H1 (cell line): ENCODE results near the gene FOXN1. TPM values are rescaled to one million over a fixed set of nuclear protein-coding genes. Genes with fewer than 3 reads are reported as not detected.

Experiments
- CTCF ChIA-PET: fragments of 300-600 bp; sonication (Branson Sonifier 250); formaldehyde crosslinking; loops from one replicate; lab custom pipeline; 2021; ENCODE audit not compliant: partially characterized antibody; lab: Charles Lee
- POLR2A ChIA-PET: fragments of 300-600 bp; sonication (Branson Sonifier 250); formaldehyde crosslinking; loops from one replicate; lab custom pipeline; 2021; ENCODE audit warnings: inconsistent platforms; ENCODE audit not compliant: partially characterized antibody; lab: Charles Lee
- DNase-seq, 2 experiments: peaks; one replicate each; pipeline versions ENCODE4 v3.0.0 to v3.0.0-alpha.2; 2010 to 2022; ENCODE audit warnings: low spot score in 2 of 2, low read depth in 1 of 2, mixed read lengths in 1 of 2
- FAIRE-seq: peaks from 2 replicates; lab custom pipeline; 2011; peaks lifted over from hg19 to GRCh38; lab: Jason Lieb, UNC
- H2AFZ ChIP-seq: 2 replicates; pipeline ENCODE4 v1.8.1; 2012; ENCODE audit warnings: low read length, inconsistent platforms
- H2AK5ac ChIP-seq: 2 replicates; pipeline ENCODE4 v1.6.1; 2013; ENCODE audit warnings: low read depth, low read length
- H2BK120ac ChIP-seq: replicated peaks from 2 replicates; pipeline ENCODE3; 2013; ENCODE audit warnings: low read depth, low read length, inconsistent platforms
- H2BK12ac ChIP-seq: 2 replicates; pipeline ENCODE4 v1.6.1; 2013; ENCODE audit warnings: low read depth, low read length
- H2BK15ac ChIP-seq: 2 replicates; pipeline ENCODE4 v1.6.1; 2013; ENCODE audit warnings: low read length
- H2BK20ac ChIP-seq: 2 replicates; pipeline ENCODE4 v1.6.1; 2013; ENCODE audit warnings: low read length
- H2BK5ac ChIP-seq: 2 replicates; pipeline ENCODE4 v1.6.1; 2013; ENCODE audit warnings: low read depth, low read length
- H3K14ac ChIP-seq: 2 replicates; pipeline ENCODE4 v1.6.1; 2013; ENCODE audit warnings: inconsistent platforms; ENCODE audit not compliant: insufficient read length
- H3K18ac ChIP-seq: 2 replicates; pipeline ENCODE4 v1.6.1; 2013; ENCODE audit warnings: low read length; ENCODE audit errors: extremely low read depth
- H3K23ac ChIP-seq: 2 replicates; pipeline ENCODE4 v1.6.1; 2013; ENCODE audit warnings: inconsistent platforms; ENCODE audit not compliant: insufficient read length
- H3K23me2 ChIP-seq: 2 replicates; pipeline ENCODE4 v1.6.1; 2013; ENCODE audit warnings: low read depth, low read length
- H3K27ac ChIP-seq: 2 replicates; pipeline ENCODE4 v1.6.1; 2011; ENCODE audit warnings: low read depth, low read length, inconsistent platforms
- H3K27me3 ChIP-seq, 4 experiments: replicated peaks in 1 of 4; 1 replicate in 1 of 4; 2 replicates in 3 of 4; pipeline versions ENCODE4 v1.6.1 to v1.8.1; 2011 to 2013; ENCODE audit warnings: low read length in 3 of 4, mild to moderate bottlenecking in 3 of 4, inconsistent platforms in 2 of 4, mixed read lengths in 2 of 4, moderate library complexity in 1 of 4; ENCODE audit not compliant: control insufficient read depth in 3 of 4, insufficient read depth in 3 of 4; ENCODE audit errors: extremely low read depth in 1 of 4
- H3K36me3 ChIP-seq, 4 experiments: 2 replicates each; pipeline versions ENCODE4 v1.6.1 to v1.8.1; 2011 to 2013; ENCODE audit warnings: mild to moderate bottlenecking in 4 of 4, low read length in 3 of 4, moderate library complexity in 2 of 4, control low read depth in 1 of 4, inconsistent platforms in 1 of 4; ENCODE audit not compliant: insufficient read depth in 4 of 4, control insufficient read depth in 2 of 4
- H3K4ac ChIP-seq: replicated peaks from 2 replicates; pipeline ENCODE3; 2013; ENCODE audit warnings: low read length, low read depth, mixed read lengths, inconsistent platforms; ENCODE audit not compliant: insufficient read length
- H3K4me1 ChIP-seq, 4 experiments: replicated peaks in 1 of 4; 1 replicate in 1 of 4; 2 replicates in 3 of 4; pipeline versions ENCODE4 v1.6.1 to v1.8.1; 2011 to 2013; ENCODE audit warnings: low read length in 3 of 4, inconsistent platforms in 2 of 4, mixed read lengths in 1 of 4; ENCODE audit not compliant: insufficient read depth in 4 of 4, control insufficient read depth in 3 of 4
- H3K4me2 ChIP-seq, 2 experiments: 2 replicates each; pipeline versions ENCODE4 v1.6.1 to v1.8.1; 2011 to 2013; ENCODE audit warnings: low read depth in 2 of 2, low read length in 2 of 2, control low read depth in 1 of 2, inconsistent platforms in 1 of 2, mild to moderate bottlenecking in 1 of 2; ENCODE audit not compliant: insufficient read depth in 1 of 2
- H3K4me3 ChIP-seq, 4 experiments: fragments of 200-600, 300-600 bp in 1 of 4; sonication (generic), shearing (Covaris generic), sonication (Bioruptor Twin) in 1 of 4; 2 replicates each; pipeline versions ENCODE4 v1.5.1 to v1.8.1; 2011 to 2016; ENCODE audit warnings: low read length in 4 of 4, low read depth in 3 of 4, control low read depth in 2 of 4, inconsistent platforms in 2 of 4, mild to moderate bottlenecking in 2 of 4, mixed read lengths in 1 of 4, moderate library complexity in 1 of 4; ENCODE audit not compliant: insufficient read depth in 2 of 4; ENCODE audit errors: extremely low read depth in 1 of 4
- H3K56ac ChIP-seq: replicated peaks from 2 replicates; pipeline ENCODE3; 2013; ENCODE audit warnings: low read depth, mild to moderate bottlenecking, mixed read lengths, low read length, inconsistent platforms; ENCODE audit not compliant: insufficient read length
- H3K79me1 ChIP-seq: 2 replicates; pipeline ENCODE4 v1.6.1; 2013; ENCODE audit warnings: low read depth, low read length, control low read depth
- H3K79me2 ChIP-seq, 2 experiments: 2 replicates each; pipeline versions ENCODE4 v1.6.1 to v1.8.1; 2012 to 2013; ENCODE audit warnings: low read length in 2 of 2, mild to moderate bottlenecking in 2 of 2, inconsistent platforms in 1 of 2; ENCODE audit not compliant: insufficient read depth in 2 of 2, control insufficient read depth in 1 of 2
- H3K9ac ChIP-seq, 4 experiments: replicated peaks in 1 of 4; 1 replicate in 1 of 4; 2 replicates in 3 of 4; pipeline versions ENCODE4 v1.6.1 to v1.8.1; 2011 to 2013; ENCODE audit warnings: low read depth in 3 of 4, low read length in 3 of 4, control low read depth in 2 of 4, mild to moderate bottlenecking in 2 of 4, moderate library complexity in 2 of 4, inconsistent platforms in 1 of 4; ENCODE audit errors: extremely low read depth in 1 of 4
- H3K9me3 ChIP-seq, 2 experiments: 2 replicates each; pipeline versions ENCODE4 v1.6.1 to v1.8.1; 2012 to 2013; ENCODE audit warnings: mild to moderate bottlenecking in 2 of 2, moderate library complexity in 2 of 2, control low read depth in 1 of 2, inconsistent platforms in 1 of 2, low read depth in 1 of 2, low read length in 1 of 2, mixed read lengths in 1 of 2; ENCODE audit not compliant: insufficient read depth in 2 of 2
- H4K20me1 ChIP-seq, 2 experiments: replicated peaks in 1 of 2; 2 replicates each; pipeline versions ENCODE3 to v1.8.1; 2011 to 2013; ENCODE audit warnings: inconsistent platforms in 2 of 2, low read length in 2 of 2, mild to moderate bottlenecking in 1 of 2; ENCODE audit not compliant: insufficient read depth in 2 of 2, control insufficient read depth in 1 of 2
- H4K5ac ChIP-seq: 2 replicates; pipeline ENCODE4 v1.6.1; 2013; ENCODE audit warnings: low read length, low read depth, mixed read lengths, inconsistent platforms; ENCODE audit not compliant: insufficient read length
- H4K8ac ChIP-seq: 2 replicates; pipeline ENCODE4 v1.8.0; 2013; ENCODE audit warnings: mild to moderate bottlenecking, moderate library complexity, low read length, inconsistent platforms; ENCODE audit not compliant: insufficient read depth; ENCODE audit errors: extremely low read depth
- H4K91ac ChIP-seq: replicated peaks from 2 replicates; pipeline ENCODE3; 2013; ENCODE audit warnings: low read length, mixed read lengths, inconsistent platforms; ENCODE audit not compliant: insufficient read length
- CTBP2 ChIP-seq: IDR thresholded peaks from 2 replicates; pipeline ENCODE4 v1.7.0; 2011; ENCODE audit warnings: borderline replicate concordance, mild to moderate bottlenecking, moderate library complexity, mixed read lengths, low read length; ENCODE audit not compliant: insufficient read depth, insufficient read length
- E2F6 ChIP-seq: IDR thresholded peaks from 2 replicates; pipeline ENCODE4 v1.6.1; 2012; ENCODE audit warnings: inconsistent platforms
- EGR1 ChIP-seq: IDR thresholded peaks from 2 replicates; pipeline ENCODE4 v1.6.1; 2011; ENCODE audit warnings: low read depth, low read length, borderline replicate concordance
- EP300 ChIP-seq, 2 experiments: IDR thresholded peaks; 1 replicate in 1 of 2; 2 replicates in 1 of 2; pipeline ENCODE4 v1.6.1; 2011 to 2012; ENCODE audit warnings: low read depth in 2 of 2, low read length in 2 of 2, mild to moderate bottlenecking in 2 of 2, borderline replicate concordance in 1 of 2, inconsistent platforms in 1 of 2, moderate library complexity in 1 of 2
- EZH2 ChIP-seq: fragments of 200-600 bp; sonication (generic); IDR thresholded peaks from 2 replicates; pipeline ENCODE4 v1.7.1; 2012; ENCODE audit warnings: low read depth, mild to moderate bottlenecking, moderate library complexity, low read length, inconsistent platforms; ENCODE audit not compliant: severe bottlenecking
- JUND ChIP-seq: IDR thresholded peaks from 2 replicates; pipeline ENCODE4 v1.6.1; 2011; ENCODE audit warnings: mild to moderate bottlenecking, improper control_type of control experiment, low read length
- KDM4A ChIP-seq: IDR thresholded peaks from one replicate; pipeline ENCODE4 v1.7.1; 2012; ENCODE audit warnings: low read depth, mild to moderate bottlenecking, moderate library complexity, low read length, inconsistent platforms; ENCODE audit not compliant: severe bottlenecking
- KDM5A ChIP-seq: fragments of 200-600 bp; IDR thresholded peaks from 2 replicates; pipeline ENCODE4 v1.7.1; 2012; ENCODE audit warnings: mild to moderate bottlenecking, low read length, inconsistent platforms, mixed read lengths
- NRF1 ChIP-seq: IDR thresholded peaks from 2 replicates; pipeline ENCODE4 v1.6.1; 2011; ENCODE audit warnings: mild to moderate bottlenecking, low read depth, low read length, improper control_type of control experiment
- POLR2AphosphoS5 ChIP-seq: IDR thresholded peaks from 2 replicates; pipeline ENCODE4 v1.6.1; 2011; ENCODE audit warnings: low read depth, low read length
- POU5F1 ChIP-seq: IDR thresholded peaks from 2 replicates; pipeline ENCODE4 v1.6.1; 2011; ENCODE audit warnings: low read depth, mild to moderate bottlenecking, low read length, moderate library complexity
- SIX5 ChIP-seq: IDR thresholded peaks from 2 replicates; pipeline ENCODE4 v1.6.1; 2011; ENCODE audit warnings: mild to moderate bottlenecking, low read depth, low read length
- SP4 ChIP-seq: IDR thresholded peaks from 2 replicates; pipeline ENCODE4 v1.6.1; 2012; ENCODE audit warnings: low read length, inconsistent platforms
- ZNF274 ChIP-seq: IDR thresholded peaks from 2 replicates; pipeline ENCODE4 v1.7.0; 2012; ENCODE audit warnings: low read length, borderline replicate concordance; ENCODE audit errors: extremely low read depth
- WGBS, 2 experiments: shearing (Covaris generic) in 1 of 2; methylation state at CpG; one replicate each; pipeline versions ENCODE4 v1.1.6 to v1.1.7; 2013 to 2015; ENCODE audit warnings: low lambda C conversion rate in 2 of 2, mixed read lengths in 2 of 2, inconsistent platforms in 1 of 2, low coverage in 1 of 2, missing lambda C conversion rate in 1 of 2; ENCODE audit not compliant: insufficient replicate concordance in 2 of 2, insufficient coverage in 1 of 2, insufficient read length in 1 of 2; ENCODE audit errors: extremely low coverage in 1 of 2, missing lambda C conversion rate in 1 of 2; 5-methylcytosine and 5-hydroxymethylcytosine counted together
- polyA plus RNA-seq, 7 experiments: library from polyadenylated mRNA; depleted of rRNA in 3 of 7; stranded (reverse) in 5 of 7; unstranded in 2 of 7; fragments of >200 nt in 5 of 7; fragments of 200-250 nt in 2 of 7; gene quantifications; 1 replicate in 5 of 7; 2 replicates in 1 of 7; 4 replicates in 1 of 7; pipeline versions ENCODE4 v1.2.1 to v1.2.3, GENCODE V29; 2011 to 2013; ENCODE audit warnings: missing spikeins in 2 of 7, mixed read lengths in 2 of 7
- total RNA-seq: library from RNA; stranded (reverse); fragmentation: NEBNext Ultra II Directional; extraction: Animal tissue kit (Norgen Biotek cat#: 25700); gene quantifications from 2 replicates; pipeline ENCODE4 v1.2.1, GENCODE V29; 2021

The FOXN1 gene
- total and polyA plus RNA-seq, 2 of the 8 experiments (the other 6 are each of a cell fraction or from before 2014, with no cell fraction given), result not detected

- Histone ChIP-seq H4K8ac (no peak overlapping the region), H3K56ac (no peak overlapping the region), H2BK15ac (no peak overlapping the region), H4K5ac (no peak overlapping the region), H3K79me2 (no peaks in the 10 kb centered on the region), H2BK120ac (no peak overlapping the region), H2BK12ac (no peak overlapping the region), H3K18ac (no peak overlapping the region), H4K20me1 (no peaks in the 10 kb centered on the region), H3K23me2 (no peaks in the 10 kb centered on the region), H3K9me3 (no peaks in the 10 kb centered on the region), H2AK5ac (no peak overlapping the region), H3K36me3 (no peaks in the 10 kb centered on the region), H3K9ac (no peak overlapping the region), H3K79me1 (no peaks in the 10 kb centered on the region), H3K14ac (no peak overlapping the region), H3K4ac (no peak overlapping the region), H2BK5ac (no peak overlapping the region), H3K4me2 (no peak overlapping the region), H4K91ac (no peak overlapping the region), H2AFZ (no peak overlapping the region), H3K4me1 (peaks cover 0 to 9% (median 0%) of the 10 kb centered on the region in 4 experiments; a peak in 3 of 7 replicates), H3K27me3 (no peaks in the 10 kb centered on the region), H3K27ac (no peak overlapping the region), H2BK20ac (no peak overlapping the region), H3K23ac (no peak overlapping the region), H3K4me3 (no peak overlapping the region)
- DNase-seq, result no peak
- ChIA-PET POLR2A (no interaction called here), CTCF (interaction anchor here (0.6 to 18.4 kb wide), 17 partner anchors 8 to 153 kb away, joined by 3 to 547 read pairs (median 10); partner anchors contain the start of gene FOXN1)
- WGBS, 2 experiments, result 92% methylated on average over 4 of the region's 4 CpGs; no CpG with 5 or more reads in 1 of the 2 experiments
- no peak for FAIRE-seq
- no peak for TF ChIP-seq EGR1
- no peak for TF ChIP-seq KDM5A
- no peak for TF ChIP-seq EZH2
- no peak for TF ChIP-seq JUND
- TF ChIP-seq POLR2AphosphoS5, result no peak
- TF ChIP-seq SP4, result no peak
- TF ChIP-seq E2F6, result no peak
- no peak for TF ChIP-seq NRF1
- no peak for TF ChIP-seq POU5F1
- TF ChIP-seq EP300 (IDR thresholded peaks at IDR 0.05; ENCODE audit: borderline replicate concordance in 1 of 2, low read depth in 2 of 2, low read length in 2 of 2), result no peak
- no peak for TF ChIP-seq SIX5
- no peak for TF ChIP-seq CTBP2
- no peak for TF ChIP-seq ZNF274
- no peak for TF ChIP-seq KDM4A
Measured at GRCh38 chr17:28541439-28541838, 35.3 kb downstream of the FOXN1 start.
